ENCODE measurements around the gene KRTAP5-5. TPM values are rescaled to one million over a fixed set of nuclear protein-coding genes. Genes with fewer than 3 reads are reported as not detected.

Gene KRTAP5-5
- total and polyA plus RNA-seq, 10 of the 15 experiments (the other 5 are each of a cell fraction or from before 2014, with no cell fraction given) = not detected

DNA sequence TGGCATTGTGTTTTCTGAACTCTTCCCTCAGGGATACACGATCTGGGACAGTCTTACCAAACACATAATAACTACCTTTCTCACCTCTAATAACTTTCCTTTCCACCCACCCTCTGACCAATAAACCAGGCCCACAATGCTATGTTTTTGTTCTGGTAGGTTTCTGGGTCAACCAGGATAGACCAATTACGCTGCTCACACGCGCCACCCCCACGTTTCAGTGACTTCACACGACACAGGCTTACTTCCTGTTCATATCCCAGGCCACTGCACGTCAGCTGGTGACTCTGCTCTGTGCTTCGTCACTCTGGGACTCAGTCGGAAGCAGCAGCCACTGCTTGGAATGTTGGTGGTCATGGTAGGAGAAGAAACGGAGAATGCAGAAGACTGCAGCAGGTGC, 10.1 kb upstream of the KRTAP5-5 start:
- ATAC-seq = no peak
- Histone ChIP-seq H4K20me1 (ENCODE audit: control insufficient read depth, insufficient read depth) (no peaks in the 10 kb centered on the region), H3K4me1 (ENCODE audit: control insufficient read depth, insufficient read depth, low read length) (no peaks in the 10 kb centered on the region), H3K9ac (ENCODE audit: control insufficient read depth, insufficient read depth, low read length) (no peak overlapping the region), H3K9me3 (replicated peaks; ENCODE audit: control insufficient read depth, insufficient read depth, low read length) (no peaks in the 10 kb centered on the region), H3K4me2 (ENCODE audit: control insufficient read depth, insufficient read depth) (no peak overlapping the region), H3K27me3 (replicated peaks in 1 of 2; ENCODE audit: control insufficient read depth in 2 of 2, insufficient read depth in 2 of 2, low read length in 1 of 2) (peaks cover 0 to 2% of the 10 kb centered on the region in 2 experiments; a peak in 2 of 4 replicates), H3K36me3 (ENCODE audit: control insufficient read depth in 2 of 2, insufficient read depth in 2 of 2, low read length in 1 of 2) (no peaks in the 10 kb centered on the region), H3K4me3 (no peak overlapping the region), H2AFZ (ENCODE audit: control insufficient read depth, low read depth, low read length) (no peak overlapping the region), H3K27ac (ENCODE audit: control insufficient read depth, insufficient read depth) (no peak overlapping the region), H3K79me2 (ENCODE audit: control insufficient read depth, insufficient read depth, low read length) (no peaks in the 10 kb centered on the region)
- intact Hi-C loops (cut with micrococcal nuclease; ENCODE audit: unreplicated experiment) (no loop called here), in situ Hi-C loops (cut with MboI) (no loop called here)
- POLR2A ChIA-PET = interaction anchor here (0.6 kb wide), 2 partner anchors 26 to 310 kb away, joined by 3 to 5 read pairs; partner anchors contain the start of gene TOLLIP
- FAIRE-seq = no peak
- no TSS peak for BruUV-seq (replicated peaks)
- CTCF ChIA-PET = interaction anchor here (1.3 to 1.6 kb wide), 2 partner anchors 34 to 44 kb away, joined by 3 to 6 read pairs; no protein-coding TSS in a partner anchor
- SMC1A ChIA-PET (ENCODE audit: uncharacterized antibody, unreplicated experiment) = interaction anchor here (0.6 kb wide), 1 partner anchor 725 kb away, joined by 3 read pairs; no protein-coding TSS in a partner anchor
- WGBS (ENCODE audit: insufficient coverage, insufficient replicate concordance, low lambda C conversion rate, missing lambda C conversion rate) = 18% methylated on average over 10 of the region's 10 CpGs
- no peak for DNase-seq (ENCODE audit: low read depth, low spot score)
- RAD21 ChIA-PET (ENCODE audit: unreplicated experiment) = no interaction called here
- TF ChIP-seq PAX5 (IDR thresholded peaks at IDR 0.05; ENCODE audit: borderline replicate concordance, low read depth, low read length) = no peak
- no peak for TF ChIP-seq ZNF217 (IDR thresholded peaks at IDR 0.05)
- TF ChIP-seq, protein P1, sequence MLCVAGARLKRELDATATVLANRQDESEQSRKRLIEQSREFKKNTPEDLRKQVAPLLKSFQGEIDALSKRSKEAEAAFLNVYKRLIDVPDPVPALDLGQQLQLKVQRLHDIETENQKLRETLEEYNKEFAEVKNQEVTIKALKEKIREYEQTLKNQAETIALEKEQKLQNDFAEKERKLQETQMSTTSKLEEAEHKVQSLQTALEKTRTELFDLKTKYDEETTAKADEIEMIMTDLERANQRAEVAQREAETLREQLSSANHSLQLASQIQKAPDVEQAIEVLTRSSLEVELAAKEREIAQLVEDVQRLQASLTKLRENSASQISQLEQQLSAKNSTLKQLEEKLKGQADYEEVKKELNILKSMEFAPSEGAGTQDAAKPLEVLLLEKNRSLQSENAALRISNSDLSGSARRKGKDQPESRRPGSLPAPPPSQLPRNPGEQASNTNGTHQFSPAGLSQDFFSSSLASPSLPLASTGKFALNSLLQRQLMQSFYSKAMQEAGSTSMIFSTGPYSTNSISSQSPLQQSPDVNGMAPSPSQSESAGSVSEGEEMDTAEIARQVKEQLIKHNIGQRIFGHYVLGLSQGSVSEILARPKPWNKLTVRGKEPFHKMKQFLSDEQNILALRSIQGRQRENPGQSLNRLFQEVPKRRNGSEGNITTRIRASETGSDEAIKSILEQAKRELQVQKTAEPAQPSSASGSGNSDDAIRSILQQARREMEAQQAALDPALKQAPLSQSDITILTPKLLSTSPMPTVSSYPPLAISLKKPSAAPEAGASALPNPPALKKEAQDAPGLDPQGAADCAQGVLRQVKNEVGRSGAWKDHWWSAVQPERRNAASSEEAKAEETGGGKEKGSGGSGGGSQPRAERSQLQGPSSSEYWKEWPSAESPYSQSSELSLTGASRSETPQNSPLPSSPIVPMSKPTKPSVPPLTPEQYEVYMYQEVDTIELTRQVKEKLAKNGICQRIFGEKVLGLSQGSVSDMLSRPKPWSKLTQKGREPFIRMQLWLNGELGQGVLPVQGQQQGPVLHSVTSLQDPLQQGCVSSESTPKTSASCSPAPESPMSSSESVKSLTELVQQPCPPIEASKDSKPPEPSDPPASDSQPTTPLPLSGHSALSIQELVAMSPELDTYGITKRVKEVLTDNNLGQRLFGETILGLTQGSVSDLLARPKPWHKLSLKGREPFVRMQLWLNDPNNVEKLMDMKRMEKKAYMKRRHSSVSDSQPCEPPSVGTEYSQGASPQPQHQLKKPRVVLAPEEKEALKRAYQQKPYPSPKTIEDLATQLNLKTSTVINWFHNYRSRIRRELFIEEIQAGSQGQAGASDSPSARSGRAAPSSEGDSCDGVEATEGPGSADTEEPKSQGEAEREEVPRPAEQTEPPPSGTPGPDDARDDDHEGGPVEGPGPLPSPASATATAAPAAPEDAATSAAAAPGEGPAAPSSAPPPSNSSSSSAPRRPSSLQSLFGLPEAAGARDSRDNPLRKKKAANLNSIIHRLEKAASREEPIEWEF (IDR thresholded peaks at IDR 0.05; ENCODE audit: insufficient replicate concordance, low read depth, low read length) = no peak
- no peak for TF ChIP-seq NR2C2 (IDR thresholded peaks at IDR 0.05; ENCODE audit: borderline replicate concordance, control insufficient read depth, insufficient read length, low read depth)
- no peak for TF ChIP-seq SMAD1 (IDR thresholded peaks at IDR 0.05; ENCODE audit: low read depth, partially characterized antibody)
- TF ChIP-seq HDAC6 (IDR thresholded peaks at IDR 0.05; ENCODE audit: unreplicated experiment) = no peak
- TF ChIP-seq BMI1 (IDR thresholded peaks at IDR 0.05; ENCODE audit: borderline replicate concordance) = no peak
- TF ChIP-seq, protein P2, sequence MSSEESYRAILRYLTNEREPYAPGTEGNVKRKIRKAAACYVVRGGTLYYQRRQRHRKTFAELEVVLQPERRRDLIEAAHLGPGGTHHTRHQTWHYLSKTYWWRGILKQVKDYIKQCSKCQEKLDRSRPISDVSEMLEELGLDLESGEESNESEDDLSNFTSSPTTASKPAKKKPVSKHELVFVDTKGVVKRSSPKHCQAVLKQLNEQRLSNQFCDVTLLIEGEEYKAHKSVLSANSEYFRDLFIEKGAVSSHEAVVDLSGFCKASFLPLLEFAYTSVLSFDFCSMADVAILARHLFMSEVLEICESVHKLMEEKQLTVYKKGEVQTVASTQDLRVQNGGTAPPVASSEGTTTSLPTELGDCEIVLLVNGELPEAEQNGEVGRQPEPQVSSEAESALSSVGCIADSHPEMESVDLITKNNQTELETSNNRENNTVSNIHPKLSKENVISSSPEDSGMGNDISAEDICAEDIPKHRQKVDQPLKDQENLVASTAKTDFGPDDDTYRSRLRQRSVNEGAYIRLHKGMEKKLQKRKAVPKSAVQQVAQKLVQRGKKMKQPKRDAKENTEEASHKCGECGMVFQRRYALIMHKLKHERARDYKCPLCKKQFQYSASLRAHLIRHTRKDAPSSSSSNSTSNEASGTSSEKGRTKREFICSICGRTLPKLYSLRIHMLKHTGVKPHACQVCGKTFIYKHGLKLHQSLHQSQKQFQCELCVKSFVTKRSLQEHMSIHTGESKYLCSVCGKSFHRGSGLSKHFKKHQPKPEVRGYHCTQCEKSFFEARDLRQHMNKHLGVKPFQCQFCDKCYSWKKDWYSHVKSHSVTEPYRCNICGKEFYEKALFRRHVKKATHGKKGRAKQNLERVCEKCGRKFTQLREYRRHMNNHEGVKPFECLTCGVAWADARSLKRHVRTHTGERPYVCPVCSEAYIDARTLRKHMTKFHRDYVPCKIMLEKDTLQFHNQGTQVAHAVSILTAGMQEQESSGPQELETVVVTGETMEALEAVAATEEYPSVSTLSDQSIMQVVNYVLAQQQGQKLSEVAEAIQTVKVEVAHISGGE (CRISPR knock-in tag; IDR thresholded peaks at IDR 0.05) = no peak
- no peak for TF ChIP-seq ZBTB40 (IDR thresholded peaks at IDR 0.05; ENCODE audit: borderline replicate concordance)
- no peak for TF ChIP-seq FOXM1 (IDR thresholded peaks at IDR 0.05; ENCODE audit: low read depth, low read length)
- TF ChIP-seq NR2F1 (conservative IDR thresholded peaks at IDR 0.05) = no peak
